ENCODE results near the gene DTX2.
"Not testable (repeated sequence)": the region's sequence is repeated elsewhere in the genome, so short reads cannot be mapped to it uniquely, and the experiment has no call there.

DNA sequence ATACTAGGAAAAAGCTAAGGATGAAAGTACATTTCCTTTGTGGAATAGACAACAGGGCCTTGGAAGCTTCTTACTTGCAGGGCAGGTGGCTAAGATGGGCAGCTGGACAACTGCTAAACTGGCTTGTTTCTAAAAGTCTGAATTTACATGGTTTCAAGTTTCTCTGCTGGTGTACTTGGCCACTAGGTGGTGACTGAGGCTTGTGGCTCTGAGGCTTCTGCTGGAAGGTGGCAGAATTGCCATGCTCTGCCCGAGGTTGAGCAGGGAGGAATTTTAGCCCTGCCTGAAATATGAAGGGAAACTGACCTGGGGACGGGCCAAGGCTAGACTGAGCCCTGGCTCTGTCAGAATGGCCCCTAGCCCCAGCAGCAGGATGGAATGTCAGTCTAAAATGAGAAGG, 23.6 kb upstream of the DTX2 start:
- not testable (repeated sequence) for TF ChIP-seq SREBF2 (IDR thresholded peaks at IDR 0.05); RCOR1 (IDR thresholded peaks at IDR 0.05; ENCODE audit: low read depth, low read length); EP300 (IDR thresholded peaks at IDR 0.05); POLR2A (IDR thresholded peaks at IDR 0.05; ENCODE audit: low read length); MAFK (IDR thresholded peaks at IDR 0.05; ENCODE audit: partially characterized antibody); CBX2 (IDR thresholded peaks at IDR 0.05; ENCODE audit: borderline replicate concordance, low read depth); BHLHE40 (IDR thresholded peaks at IDR 0.05; ENCODE audit: low read depth, low read length); EHF (CRISPR knock-in tag; IDR thresholded peaks at IDR 0.05)
- peak; percentile 76 to 88 for TF ChIP-seq RAD21 (conservative IDR thresholded peaks at IDR 0.05 in 1 of 2, IDR thresholded peaks at IDR 0.05 in 1 of 2)
- TF ChIP-seq, protein P1, sequence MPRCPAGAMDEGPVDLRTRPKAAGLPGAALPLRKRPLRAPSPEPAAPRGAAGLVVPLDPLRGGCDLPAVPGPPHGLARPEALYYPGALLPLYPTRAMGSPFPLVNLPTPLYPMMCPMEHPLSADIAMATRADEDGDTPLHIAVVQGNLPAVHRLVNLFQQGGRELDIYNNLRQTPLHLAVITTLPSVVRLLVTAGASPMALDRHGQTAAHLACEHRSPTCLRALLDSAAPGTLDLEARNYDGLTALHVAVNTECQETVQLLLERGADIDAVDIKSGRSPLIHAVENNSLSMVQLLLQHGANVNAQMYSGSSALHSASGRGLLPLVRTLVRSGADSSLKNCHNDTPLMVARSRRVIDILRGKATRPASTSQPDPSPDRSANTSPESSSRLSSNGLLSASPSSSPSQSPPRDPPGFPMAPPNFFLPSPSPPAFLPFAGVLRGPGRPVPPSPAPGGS (IDR thresholded peaks at IDR 0.05): not testable (repeated sequence)
- TF ChIP-seq, protein P2, sequence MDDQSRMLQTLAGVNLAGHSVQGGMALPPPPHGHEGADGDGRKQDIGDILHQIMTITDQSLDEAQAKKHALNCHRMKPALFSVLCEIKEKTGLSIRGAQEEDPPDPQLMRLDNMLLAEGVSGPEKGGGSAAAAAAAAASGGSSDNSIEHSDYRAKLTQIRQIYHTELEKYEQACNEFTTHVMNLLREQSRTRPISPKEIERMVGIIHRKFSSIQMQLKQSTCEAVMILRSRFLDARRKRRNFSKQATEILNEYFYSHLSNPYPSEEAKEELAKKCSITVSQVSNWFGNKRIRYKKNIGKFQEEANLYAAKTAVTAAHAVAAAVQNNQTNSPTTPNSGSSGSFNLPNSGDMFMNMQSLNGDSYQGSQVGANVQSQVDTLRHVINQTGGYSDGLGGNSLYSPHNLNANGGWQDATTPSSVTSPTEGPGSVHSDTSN (IDR thresholded peaks at IDR 0.05): not testable (repeated sequence)
- TF ChIP-seq, protein P3, sequence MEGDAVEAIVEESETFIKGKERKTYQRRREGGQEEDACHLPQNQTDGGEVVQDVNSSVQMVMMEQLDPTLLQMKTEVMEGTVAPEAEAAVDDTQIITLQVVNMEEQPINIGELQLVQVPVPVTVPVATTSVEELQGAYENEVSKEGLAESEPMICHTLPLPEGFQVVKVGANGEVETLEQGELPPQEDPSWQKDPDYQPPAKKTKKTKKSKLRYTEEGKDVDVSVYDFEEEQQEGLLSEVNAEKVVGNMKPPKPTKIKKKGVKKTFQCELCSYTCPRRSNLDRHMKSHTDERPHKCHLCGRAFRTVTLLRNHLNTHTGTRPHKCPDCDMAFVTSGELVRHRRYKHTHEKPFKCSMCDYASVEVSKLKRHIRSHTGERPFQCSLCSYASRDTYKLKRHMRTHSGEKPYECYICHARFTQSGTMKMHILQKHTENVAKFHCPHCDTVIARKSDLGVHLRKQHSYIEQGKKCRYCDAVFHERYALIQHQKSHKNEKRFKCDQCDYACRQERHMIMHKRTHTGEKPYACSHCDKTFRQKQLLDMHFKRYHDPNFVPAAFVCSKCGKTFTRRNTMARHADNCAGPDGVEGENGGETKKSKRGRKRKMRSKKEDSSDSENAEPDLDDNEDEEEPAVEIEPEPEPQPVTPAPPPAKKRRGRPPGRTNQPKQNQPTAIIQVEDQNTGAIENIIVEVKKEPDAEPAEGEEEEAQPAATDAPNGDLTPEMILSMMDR (IDR thresholded peaks at IDR 0.05): peak; percentile 60
- peak; percentile 75 for TF ChIP-seq SMC3 (IDR thresholded peaks at IDR 0.05)
- TF ChIP-seq, protein P4, sequence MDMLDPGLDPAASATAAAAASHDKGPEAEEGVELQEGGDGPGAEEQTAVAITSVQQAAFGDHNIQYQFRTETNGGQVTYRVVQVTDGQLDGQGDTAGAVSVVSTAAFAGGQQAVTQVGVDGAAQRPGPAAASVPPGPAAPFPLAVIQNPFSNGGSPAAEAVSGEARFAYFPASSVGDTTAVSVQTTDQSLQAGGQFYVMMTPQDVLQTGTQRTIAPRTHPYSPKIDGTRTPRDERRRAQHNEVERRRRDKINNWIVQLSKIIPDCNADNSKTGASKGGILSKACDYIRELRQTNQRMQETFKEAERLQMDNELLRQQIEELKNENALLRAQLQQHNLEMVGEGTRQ (IDR thresholded peaks at IDR 0.05): not testable (repeated sequence)

Data from A549 (cell line).